Measurements from ENCODE around the gene CCDC171.

Gene CCDC171

DNA sequence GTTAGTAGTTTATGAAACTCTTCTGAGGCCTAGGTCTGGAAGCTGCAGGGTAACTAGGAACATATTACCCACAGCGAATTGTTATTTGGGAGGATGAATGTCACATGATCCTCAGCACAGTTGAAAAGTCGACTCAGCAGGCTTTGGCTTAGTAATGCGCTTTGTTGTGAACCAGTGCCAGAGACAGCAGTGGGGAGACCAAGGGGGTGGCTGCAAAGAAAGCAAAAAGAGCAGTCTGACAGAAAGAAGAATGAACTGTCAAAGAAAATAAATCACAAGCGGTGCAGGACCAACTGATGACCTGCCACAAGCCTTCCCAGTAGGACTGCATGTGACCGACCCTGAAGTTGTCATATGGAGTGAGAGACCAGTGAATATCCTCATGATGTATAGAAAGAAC is 170.0 kb downstream of the CCDC171 start:
- WGBS (ENCODE audit: insufficient coverage, insufficient read length) = no CpG with 5 or more reads among the region's 5 CpGs
- Histone ChIP-seq H3K4me3 (ENCODE audit: low read length) (no peak overlapping the region), H3K4me1 (ENCODE audit: control insufficient read depth, insufficient read depth, low read length) (no peaks in the 10 kb centered on the region; the same call in 1 of the 2 replicates), H3K27me3 (ENCODE audit: control insufficient read depth, insufficient read depth, low read length) (no peaks in the 10 kb centered on the region), H3K36me3 (ENCODE audit: control insufficient read depth, insufficient read depth, low read length) (no peaks in the 10 kb centered on the region), H3K27ac (ENCODE audit: low read length) (no peak overlapping the region), H3K9me3 (ENCODE audit: control insufficient read depth, insufficient read depth, low read length) (no peaks in the 10 kb centered on the region)
- DNase-seq (ENCODE audit: low read depth, low spot score) = no peak

DNA sequence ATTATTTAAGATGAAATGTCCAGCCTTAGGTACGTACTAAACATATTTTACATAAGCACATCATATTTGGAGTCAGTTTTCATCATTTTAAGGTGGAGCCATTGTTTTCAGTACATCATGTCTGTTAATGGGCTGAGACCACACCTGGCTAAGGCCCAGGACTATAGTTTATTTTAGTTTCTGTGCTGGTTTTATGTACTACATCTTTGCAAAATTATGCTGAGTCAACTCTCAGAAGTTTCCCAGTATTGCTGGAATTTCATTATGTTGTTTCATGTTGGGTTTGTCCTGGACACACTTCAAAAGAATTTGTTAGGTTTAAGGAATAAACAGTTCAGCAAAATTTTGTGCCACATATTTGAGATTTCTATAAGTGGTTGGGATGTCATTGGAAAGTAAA is 171.2 kb downstream of the CCDC171 start:
- no peak overlapping the region for H3K27ac ChIP-seq (ENCODE audit: low read length)
- no peaks in the 10 kb centered on the region for H3K36me3 ChIP-seq (ENCODE audit: control insufficient read depth, insufficient read depth, low read length)
- no peaks in the 10 kb centered on the region for H3K4me1 ChIP-seq (ENCODE audit: control insufficient read depth, insufficient read depth, low read length)
- WGBS (ENCODE audit: insufficient coverage, insufficient read length) = no CpG with 5 or more reads among the region's 1 CpG
- H3K9me3 ChIP-seq (ENCODE audit: control insufficient read depth, insufficient read depth, low read length) = no peaks in the 10 kb centered on the region
- H3K4me3 ChIP-seq (ENCODE audit: low read length) = no peak overlapping the region
- H3K27me3 ChIP-seq (ENCODE audit: control insufficient read depth, insufficient read depth, low read length) = no peaks in the 10 kb centered on the region
- DNase-seq (ENCODE audit: low read depth, low spot score) = no peak

DNA sequence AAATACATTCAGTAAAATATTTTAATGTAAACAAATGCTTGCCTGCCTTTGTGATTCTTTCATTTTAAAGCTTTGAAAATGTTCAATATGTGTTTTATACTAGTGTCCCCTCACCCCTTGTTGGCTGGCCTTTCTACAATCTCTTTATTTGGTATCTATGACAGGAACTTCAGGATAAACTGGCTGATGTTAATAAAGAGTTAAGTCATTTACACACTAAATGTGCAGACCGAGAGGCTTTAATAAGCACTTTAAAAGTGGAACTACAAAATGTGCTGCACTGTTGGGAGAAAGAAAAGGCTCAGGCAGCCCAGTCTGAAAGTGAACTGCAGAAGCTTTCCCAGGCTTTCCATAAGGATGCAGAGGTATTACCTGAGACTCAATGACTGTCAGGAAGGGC is 171.8 kb downstream of the CCDC171 start:
- Histone ChIP-seq H3K4me1 (ENCODE audit: control insufficient read depth, insufficient read depth, low read length) (no peaks in the 10 kb centered on the region), H3K27ac (ENCODE audit: low read length) (no peak overlapping the region), H3K27me3 (ENCODE audit: control insufficient read depth, insufficient read depth, low read length) (no peaks in the 10 kb centered on the region), H3K36me3 (ENCODE audit: control insufficient read depth, insufficient read depth, low read length) (no peaks in the 10 kb centered on the region), H3K9me3 (ENCODE audit: control insufficient read depth, insufficient read depth, low read length) (no peaks in the 10 kb centered on the region), H3K4me3 (ENCODE audit: low read length) (no peak overlapping the region)
- WGBS (ENCODE audit: insufficient coverage, insufficient read length) = no CpG with 5 or more reads among the region's 1 CpG
- no peak for DNase-seq (ENCODE audit: low read depth, low spot score)

DNA sequence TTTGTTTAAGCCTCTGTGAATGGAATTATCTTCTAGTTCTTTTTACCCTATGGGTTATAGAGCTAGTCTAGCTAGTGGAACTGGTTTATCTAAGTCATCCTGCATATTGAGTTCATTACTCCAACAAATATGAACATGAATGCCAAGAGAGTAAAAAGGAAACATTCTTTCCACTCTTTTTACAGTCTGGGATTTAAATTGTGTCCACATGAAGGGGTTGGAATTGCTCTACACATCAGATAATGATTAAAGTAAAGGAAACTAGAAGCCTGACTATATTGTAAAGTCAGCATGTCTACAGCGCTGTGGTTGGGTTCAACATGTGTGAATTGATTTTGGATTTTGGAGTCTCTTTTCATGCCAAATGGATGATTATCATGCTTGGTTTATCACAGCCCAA is 173.1 kb downstream of the CCDC171 start:
- H3K36me3 ChIP-seq (ENCODE audit: control insufficient read depth, insufficient read depth, low read length) = no peaks in the 10 kb centered on the region
- H3K4me1 ChIP-seq (ENCODE audit: control insufficient read depth, insufficient read depth, low read length) = no peaks in the 10 kb centered on the region
- H3K4me3 ChIP-seq (ENCODE audit: low read length) = no peak overlapping the region
- WGBS (ENCODE audit: insufficient coverage, insufficient read length) = no CpG with 5 or more reads among the region's 1 CpG
- H3K27me3 ChIP-seq (ENCODE audit: control insufficient read depth, insufficient read depth, low read length) = no peaks in the 10 kb centered on the region
- H3K27ac ChIP-seq (ENCODE audit: low read length) = no peak overlapping the region
- no peak for DNase-seq (ENCODE audit: low read depth, low spot score)
- no peaks in the 10 kb centered on the region for H3K9me3 ChIP-seq (ENCODE audit: control insufficient read depth, insufficient read depth, low read length)

GRCh38 chr9:15729507-15729906 is 176.7 kb downstream of the CCDC171 start:
- H3K4me1 ChIP-seq (ENCODE audit: control insufficient read depth, insufficient read depth, low read length) = no peaks in the 10 kb centered on the region
- H3K4me3 ChIP-seq (ENCODE audit: low read length) = no peak overlapping the region
- no peaks in the 10 kb centered on the region for H3K36me3 ChIP-seq (ENCODE audit: control insufficient read depth, insufficient read depth, low read length)
- no peaks in the 10 kb centered on the region for H3K27me3 ChIP-seq (ENCODE audit: control insufficient read depth, insufficient read depth, low read length)
- DNase-seq (ENCODE audit: low read depth, low spot score) = no peak
- no peaks in the 10 kb centered on the region for H3K9me3 ChIP-seq (ENCODE audit: control insufficient read depth, insufficient read depth, low read length)
- WGBS (ENCODE audit: insufficient coverage, insufficient read length) = no CpG with 5 or more reads among the region's 2 CpGs
- H3K27ac ChIP-seq (ENCODE audit: low read length) = no peak overlapping the region

GRCh38 chr9:15735083-15735857 is 182.4 kb downstream of the CCDC171 start:
- Histone ChIP-seq H3K4me1 (ENCODE audit: control insufficient read depth, insufficient read depth, low read length) (no peaks in the 10 kb centered on the region), H3K9me3 (ENCODE audit: control insufficient read depth, insufficient read depth, low read length) (no peaks in the 10 kb centered on the region), H3K4me3 (ENCODE audit: low read length) (no peak overlapping the region), H3K27ac (ENCODE audit: low read length) (no peak overlapping the region), H3K36me3 (ENCODE audit: control insufficient read depth, insufficient read depth, low read length) (no peaks in the 10 kb centered on the region), H3K27me3 (ENCODE audit: control insufficient read depth, insufficient read depth, low read length) (no peaks in the 10 kb centered on the region)
- no peak for DNase-seq (ENCODE audit: low read depth, low spot score)
- 100% methylated on average over 1 of the region's 5 CpGs for WGBS (ENCODE audit: insufficient coverage, insufficient read length)

DNA sequence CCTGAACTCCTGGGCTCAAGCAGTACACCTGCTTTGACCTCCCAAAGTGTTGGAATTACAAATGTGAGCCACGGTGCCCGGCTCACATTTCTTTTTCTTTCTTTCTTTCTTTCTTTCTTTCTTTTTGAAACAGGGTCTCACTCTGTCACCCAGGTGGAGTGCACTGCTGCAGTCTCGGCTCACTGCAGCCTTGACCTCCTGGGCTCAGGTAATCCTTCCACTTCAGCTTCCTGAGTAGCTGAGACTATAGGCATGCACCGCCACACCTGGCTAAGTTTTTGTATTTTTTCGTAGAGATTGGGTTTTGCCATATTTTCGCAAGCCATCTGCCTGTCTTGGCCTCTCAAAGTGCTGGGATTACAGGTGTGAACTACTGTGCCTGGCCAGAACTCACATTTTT is 183.7 kb downstream of the CCDC171 start:
- H3K36me3 ChIP-seq (ENCODE audit: control insufficient read depth, insufficient read depth, low read length) = no peaks in the 10 kb centered on the region
- no peak overlapping the region for H3K27ac ChIP-seq (ENCODE audit: low read length)
- no peak overlapping the region for H3K4me3 ChIP-seq (ENCODE audit: low read length)
- WGBS (ENCODE audit: insufficient coverage, insufficient read length) = no CpG with 5 or more reads among the region's 6 CpGs
- no peak for DNase-seq (ENCODE audit: low read depth, low spot score)
- no peaks in the 10 kb centered on the region for H3K9me3 ChIP-seq (ENCODE audit: control insufficient read depth, insufficient read depth, low read length)
- no peaks in the 10 kb centered on the region for H3K27me3 ChIP-seq (ENCODE audit: control insufficient read depth, insufficient read depth, low read length)
- H3K4me1 ChIP-seq (ENCODE audit: control insufficient read depth, insufficient read depth, low read length) = no peaks in the 10 kb centered on the region

GRCh38 chr9:15738011-15738410 is 185.2 kb downstream of the CCDC171 start:
- WGBS (ENCODE audit: insufficient coverage, insufficient read length) = no CpG with 5 or more reads among the region's 1 CpG
- DNase-seq (ENCODE audit: low read depth, low spot score) = no peak
- Histone ChIP-seq H3K36me3 (ENCODE audit: control insufficient read depth, insufficient read depth, low read length) (no peaks in the 10 kb centered on the region), H3K4me1 (ENCODE audit: control insufficient read depth, insufficient read depth, low read length) (no peaks in the 10 kb centered on the region), H3K27ac (ENCODE audit: low read length) (no peak overlapping the region), H3K4me3 (ENCODE audit: low read length) (no peak overlapping the region), H3K27me3 (ENCODE audit: control insufficient read depth, insufficient read depth, low read length) (no peaks in the 10 kb centered on the region), H3K9me3 (ENCODE audit: control insufficient read depth, insufficient read depth, low read length) (no peaks in the 10 kb centered on the region)

- Histone ChIP-seq H3K36me3 (ENCODE audit: control insufficient read depth, insufficient read depth, low read length) (no peaks in the 10 kb centered on the region), H3K9me3 (ENCODE audit: control insufficient read depth, insufficient read depth, low read length) (no peaks in the 10 kb centered on the region), H3K27ac (ENCODE audit: low read length) (no peak overlapping the region), H3K4me3 (ENCODE audit: low read length) (no peak overlapping the region), H3K27me3 (ENCODE audit: control insufficient read depth, insufficient read depth, low read length) (no peaks in the 10 kb centered on the region), H3K4me1 (ENCODE audit: control insufficient read depth, insufficient read depth, low read length) (no peaks in the 10 kb centered on the region)
- no peak for DNase-seq (ENCODE audit: low read depth, low spot score)
- WGBS (ENCODE audit: insufficient coverage, insufficient read length) = no CpG with 5 or more reads among the region's 2 CpGs
Observed at GRCh38 chr9:15741015-15741414, 188.2 kb downstream of the CCDC171 start.

- no peak overlapping the region for H3K27ac ChIP-seq (ENCODE audit: low read length)
- DNase-seq (ENCODE audit: low read depth, low spot score) = no peak
- no peaks in the 10 kb centered on the region for H3K9me3 ChIP-seq (ENCODE audit: control insufficient read depth, insufficient read depth, low read length)
- 0 out of 2 replicates have a peak, but pooled peaks cover 1% of the 10 kb centered on the region for H3K4me1 ChIP-seq (ENCODE audit: control insufficient read depth, insufficient read depth, low read length)
- H3K27me3 ChIP-seq (ENCODE audit: control insufficient read depth, insufficient read depth, low read length) = no peaks in the 10 kb centered on the region
- no peaks in the 10 kb centered on the region for H3K36me3 ChIP-seq (ENCODE audit: control insufficient read depth, insufficient read depth, low read length)
- no CpG with 5 or more reads among the region's 1 CpG for WGBS (ENCODE audit: insufficient coverage, insufficient read length)
- H3K4me3 ChIP-seq (ENCODE audit: low read length) = no peak overlapping the region
Observed at GRCh38 chr9:15743512-15743911, 190.7 kb downstream of the CCDC171 start.

DNA sequence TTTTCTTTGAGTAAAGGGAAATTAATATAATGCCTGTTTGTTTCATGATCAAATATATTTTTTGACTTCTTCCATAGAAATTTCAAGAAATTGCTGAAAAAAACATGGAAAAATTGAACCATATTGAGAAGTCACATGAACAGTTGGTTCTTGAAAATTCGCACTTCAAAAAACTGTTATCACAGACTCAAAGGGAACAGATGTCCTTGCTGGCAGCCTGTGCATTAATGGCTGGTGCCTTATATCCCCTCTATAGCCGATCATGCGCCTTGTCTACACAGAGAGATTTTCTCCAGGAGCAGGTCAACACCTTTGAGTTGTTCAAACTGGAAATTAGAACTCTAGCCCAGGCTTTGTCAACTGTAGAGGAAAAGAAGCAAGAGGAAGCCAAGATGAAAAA is 191.4 kb downstream of the CCDC171 start:
- Histone ChIP-seq H3K9me3 (ENCODE audit: control insufficient read depth, insufficient read depth, low read length) (no peaks in the 10 kb centered on the region), H3K27me3 (ENCODE audit: control insufficient read depth, insufficient read depth, low read length) (no peaks in the 10 kb centered on the region), H3K27ac (ENCODE audit: low read length) (no peak overlapping the region), H3K4me3 (ENCODE audit: low read length) (no peak overlapping the region), H3K36me3 (ENCODE audit: control insufficient read depth, insufficient read depth, low read length) (no peaks in the 10 kb centered on the region), H3K4me1 (ENCODE audit: control insufficient read depth, insufficient read depth, low read length) (0 out of 2 replicates have a peak, but pooled peaks cover 1% of the 10 kb centered on the region)
- DNase-seq (ENCODE audit: low read depth, low spot score) = no peak
- WGBS (ENCODE audit: insufficient coverage, insufficient read length) = no CpG with 5 or more reads among the region's 3 CpGs
